ENCODE measurements around the gene DLEC1.
A peak's percentile ranks its signal among the peaks of the same experiment; 100 is the strongest.

The DLEC1 gene

GRCh38 chr3:37993460-37993819, 45.6 kb upstream of the DLEC1 start:
- no peak for TF ChIP-seq CTCF (IDR thresholded peaks at IDR 0.05; ENCODE audit: borderline replicate concordance, extremely low read depth, low read length, poor library complexity, severe bottlenecking)
- TF ChIP-seq EZH2 (IDR thresholded peaks at IDR 0.05; ENCODE audit: borderline replicate concordance, low read depth, low read length, severe bottlenecking): no peak
- H3K27me3 ChIP-seq (ENCODE audit: insufficient read depth, low read length, poor library complexity): no peaks in the 10 kb centered on the region
- no peaks in the 10 kb centered on the region for H3K9me3 ChIP-seq (ENCODE audit: insufficient read depth, low read length, severe bottlenecking)
- peak overlapping the region; percentile 38 to 75; a peak in 3 of 4 replicates for H3K4me3 ChIP-seq (ENCODE audit: low read depth in 1 of 2, low read length in 2 of 2)
- peak overlapping the region; percentile 85 for H3K4me2 ChIP-seq (ENCODE audit: insufficient read depth, low read length)
- H4K20me1 ChIP-seq (ENCODE audit: insufficient read depth, low read length): 0 out of 2 replicates have a peak, but pooled peaks cover 5% of the 10 kb centered on the region
- peak overlapping the region; percentile 92 for H3K27ac ChIP-seq (ENCODE audit: low read length)
- H3K9ac ChIP-seq (ENCODE audit: low read depth, low read length): peak overlapping the region; percentile 70
- H2AFZ ChIP-seq (ENCODE audit: low read depth, low read length): peak overlapping the region; percentile 94
- H3K36me3 ChIP-seq (ENCODE audit: insufficient read depth, low read length): peaks cover 33% of the 10 kb centered on the region
- H3K4me1 ChIP-seq (ENCODE audit: insufficient read depth, low read length): peaks cover 30% of the 10 kb centered on the region
- H3K79me2 ChIP-seq (ENCODE audit: insufficient read depth, low read length): peaks cover 18% of the 10 kb centered on the region
- DNase-seq (no peak), ATAC-seq (ENCODE audit: insufficient read depth, low read depth) (no peak)

- 0 out of 2 replicates have a peak, but pooled peaks cover 5% of the 10 kb centered on the region for H4K20me1 ChIP-seq (ENCODE audit: insufficient read depth, low read length)
- peaks cover 18% of the 10 kb centered on the region for H3K79me2 ChIP-seq (ENCODE audit: insufficient read depth, low read length)
- H3K4me1 ChIP-seq (ENCODE audit: insufficient read depth, low read length): peaks cover 30% of the 10 kb centered on the region
- peak overlapping the region; percentile 92 for H3K27ac ChIP-seq (ENCODE audit: low read length)
- DNase-seq (peak; percentile 83), ATAC-seq (ENCODE audit: insufficient read depth, low read depth) (peak; percentile 84)
- peak overlapping the region; percentile 85 for H3K4me2 ChIP-seq (ENCODE audit: insufficient read depth, low read length)
- H3K27me3 ChIP-seq (ENCODE audit: insufficient read depth, low read length, poor library complexity): no peaks in the 10 kb centered on the region
- peak overlapping the region; percentile 38 to 75; a peak in 3 of 4 replicates for H3K4me3 ChIP-seq (ENCODE audit: low read depth in 1 of 2, low read length in 2 of 2)
- H2AFZ ChIP-seq (ENCODE audit: low read depth, low read length): peak overlapping the region; percentile 94
- no peaks in the 10 kb centered on the region for H3K9me3 ChIP-seq (ENCODE audit: insufficient read depth, low read length, severe bottlenecking)
- peak overlapping the region; percentile 70 for H3K9ac ChIP-seq (ENCODE audit: low read depth, low read length)
- TF ChIP-seq CTCF (IDR thresholded peaks at IDR 0.05; ENCODE audit: borderline replicate concordance, extremely low read depth, low read length, poor library complexity, severe bottlenecking): peak; percentile 11
- TF ChIP-seq EZH2 (IDR thresholded peaks at IDR 0.05; ENCODE audit: borderline replicate concordance, low read depth, low read length, severe bottlenecking): no peak
- H3K36me3 ChIP-seq (ENCODE audit: insufficient read depth, low read length): peaks cover 37% of the 10 kb centered on the region
Observed at GRCh38 chr3:37993820-37994638, 45.0 kb upstream of the DLEC1 start.

- peak overlapping the region; percentile 85 for H3K4me2 ChIP-seq (ENCODE audit: insufficient read depth, low read length)
- peak; percentile 27 for ATAC-seq (ENCODE audit: insufficient read depth, low read depth)
- peak overlapping the region; percentile 92 for H3K27ac ChIP-seq (ENCODE audit: low read length)
Observed at GRCh38 chr3:37994639-37994972, 44.4 kb upstream of the DLEC1 start.

More at GRCh38 chr3:37994639-37994972, 44.4 kb upstream of the DLEC1 start:
- peak overlapping the region; percentile 38 to 75; a peak in 3 of 4 replicates for H3K4me3 ChIP-seq (ENCODE audit: low read depth in 1 of 2, low read length in 2 of 2)
- H3K79me2 ChIP-seq (ENCODE audit: insufficient read depth, low read length): peaks cover 18% of the 10 kb centered on the region
- H3K36me3 ChIP-seq (ENCODE audit: insufficient read depth, low read length): peaks cover 42% of the 10 kb centered on the region
- H3K9me3 ChIP-seq (ENCODE audit: insufficient read depth, low read length, severe bottlenecking): no peaks in the 10 kb centered on the region
- H3K4me1 ChIP-seq (ENCODE audit: insufficient read depth, low read length): peaks cover 30% of the 10 kb centered on the region
- peak overlapping the region; percentile 94 for H2AFZ ChIP-seq (ENCODE audit: low read depth, low read length)
- peak overlapping the region; percentile 70 for H3K9ac ChIP-seq (ENCODE audit: low read depth, low read length)
- no peak for DNase-seq
- H4K20me1 ChIP-seq (ENCODE audit: insufficient read depth, low read length): 0 out of 2 replicates have a peak, but pooled peaks cover 5% of the 10 kb centered on the region
- H3K27me3 ChIP-seq (ENCODE audit: insufficient read depth, low read length, poor library complexity): no peaks in the 10 kb centered on the region
- TF ChIP-seq EZH2 (IDR thresholded peaks at IDR 0.05; ENCODE audit: borderline replicate concordance, low read depth, low read length, severe bottlenecking): no peak
- TF ChIP-seq CTCF (IDR thresholded peaks at IDR 0.05; ENCODE audit: borderline replicate concordance, extremely low read depth, low read length, poor library complexity, severe bottlenecking): no peak
